ENCODE measurements around the gene BBS9.

Gene BBS9

DNA sequence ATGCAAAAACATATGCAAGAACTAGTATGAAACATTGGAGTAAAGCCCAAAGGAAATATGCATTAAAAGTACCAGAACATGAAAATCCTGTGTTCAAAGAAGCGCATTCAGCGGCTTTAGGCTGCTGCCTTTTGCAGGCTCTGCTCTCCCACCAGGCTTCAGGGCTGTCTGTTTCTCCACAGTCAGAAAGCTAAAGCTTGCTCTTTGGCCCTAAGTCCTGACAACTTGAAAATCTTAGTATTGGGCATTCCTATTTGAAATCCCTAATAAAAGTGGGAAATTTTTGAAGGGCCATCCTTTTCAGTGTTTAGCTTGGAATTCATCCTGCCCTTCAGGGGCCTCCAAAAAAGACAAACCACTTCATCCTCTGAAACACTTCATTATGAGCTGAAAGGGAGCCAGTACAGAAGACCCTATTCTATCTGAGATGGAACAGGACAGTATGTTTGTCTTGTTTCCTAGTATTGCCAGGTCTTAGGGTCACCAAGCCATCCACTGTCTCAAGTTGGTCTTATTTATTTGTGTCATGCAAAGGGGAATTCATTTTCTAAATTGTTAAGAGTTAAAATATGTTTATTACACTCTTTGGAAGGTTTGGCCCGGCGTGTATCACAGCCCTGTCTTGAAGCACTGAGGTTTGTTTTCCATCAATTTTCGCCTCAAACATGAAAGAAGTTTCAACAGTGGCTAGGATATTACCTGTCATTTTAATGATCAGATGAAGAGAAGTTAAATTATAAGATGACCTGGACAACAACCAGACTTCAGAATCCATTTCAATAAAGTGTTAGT lies 449.7 kb downstream of the BBS9 start:
- no peak for TF ChIP-seq CTCF (IDR thresholded peaks at IDR 0.05; ENCODE audit: low read depth, low read length, missing control alignments)
- H3K4me3 ChIP-seq (ENCODE audit: low read depth, low read length): no peak overlapping the region
- DNase-seq (ENCODE audit: low read depth): no peak

DNA sequence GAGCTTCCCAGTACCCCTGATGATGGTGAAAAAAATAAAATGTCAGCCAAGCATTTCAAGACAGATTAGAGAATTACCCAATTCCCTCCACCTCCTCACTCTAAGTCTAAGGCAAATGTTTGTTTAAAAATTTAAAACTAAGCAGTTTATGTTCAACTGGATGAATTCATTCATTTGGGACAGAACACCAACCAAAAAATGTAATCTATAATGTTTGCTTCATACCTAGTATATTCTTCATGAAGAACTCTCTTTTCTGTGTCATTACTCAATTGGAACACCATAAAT lies 450.3 kb downstream of the BBS9 start:
- TF ChIP-seq CTCF (IDR thresholded peaks at IDR 0.05; ENCODE audit: low read depth, low read length, missing control alignments): no peak
- DNase-seq (ENCODE audit: low read depth): no peak
- no peak overlapping the region for H3K4me3 ChIP-seq (ENCODE audit: low read depth, low read length)

- no peak overlapping the region for H3K4me3 ChIP-seq (ENCODE audit: low read depth, low read length)
- no peak for TF ChIP-seq CTCF (IDR thresholded peaks at IDR 0.05; ENCODE audit: low read depth, low read length, missing control alignments)
- DNase-seq (ENCODE audit: low read depth): no peak
Observed at GRCh38 chr7:33581236-33581635, 451.9 kb downstream of the BBS9 start.

DNA sequence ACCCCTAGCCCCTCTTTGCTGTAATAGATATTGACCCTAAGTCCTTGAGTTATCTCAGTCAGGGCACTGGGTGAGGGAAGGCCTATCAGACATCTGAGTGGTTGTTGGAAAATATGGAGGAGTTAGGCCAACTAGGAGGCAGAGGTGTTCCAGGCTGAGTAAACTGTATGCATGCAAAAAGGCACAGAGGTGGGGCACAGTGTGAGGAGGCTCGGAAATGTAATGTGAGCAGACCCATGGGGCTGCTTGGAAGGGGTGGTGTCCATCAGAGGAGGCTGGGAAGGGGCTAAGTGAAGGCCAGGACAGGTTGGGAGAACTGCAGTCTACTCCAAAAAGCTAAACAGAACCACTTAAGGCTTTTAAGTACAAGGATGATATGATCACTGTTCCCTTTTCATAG lies 452.7 kb downstream of the BBS9 start:
- H3K4me3 ChIP-seq (ENCODE audit: low read depth, low read length): no peak overlapping the region
- no peak for TF ChIP-seq CTCF (IDR thresholded peaks at IDR 0.05; ENCODE audit: low read depth, low read length, missing control alignments)
- DNase-seq (ENCODE audit: low read depth): no peak

DNA sequence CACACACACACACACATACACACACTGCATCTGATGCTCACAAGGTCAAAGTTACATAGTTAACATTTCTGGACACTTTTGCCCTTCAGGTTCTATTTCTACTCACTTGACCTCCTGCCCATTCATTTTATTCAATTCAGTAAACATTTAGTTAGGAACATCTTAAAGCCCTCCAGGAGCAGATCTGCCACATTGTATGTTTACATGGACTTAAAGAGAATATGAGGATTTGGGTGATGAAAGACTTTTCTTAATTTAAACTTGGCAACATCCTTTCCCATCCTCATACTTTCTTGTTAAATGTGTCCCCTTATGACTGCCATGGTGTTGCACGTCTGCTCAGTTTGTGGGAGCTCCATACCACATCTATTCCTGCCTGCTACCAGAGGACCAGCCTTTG lies 453.2 kb downstream of the BBS9 start:
- H3K4me3 ChIP-seq (ENCODE audit: low read depth, low read length): no peak overlapping the region
- no peak for DNase-seq (ENCODE audit: low read depth)
- TF ChIP-seq CTCF (IDR thresholded peaks at IDR 0.05; ENCODE audit: low read depth, low read length, missing control alignments): no peak

GRCh38 chr7:33589911-33590310 lies 460.5 kb downstream of the BBS9 start:
- DNase-seq (ENCODE audit: low read depth): no peak
- no peak for TF ChIP-seq CTCF (IDR thresholded peaks at IDR 0.05; ENCODE audit: low read depth, low read length, missing control alignments)
- H3K4me3 ChIP-seq (ENCODE audit: low read depth, low read length): no peak overlapping the region

DNA sequence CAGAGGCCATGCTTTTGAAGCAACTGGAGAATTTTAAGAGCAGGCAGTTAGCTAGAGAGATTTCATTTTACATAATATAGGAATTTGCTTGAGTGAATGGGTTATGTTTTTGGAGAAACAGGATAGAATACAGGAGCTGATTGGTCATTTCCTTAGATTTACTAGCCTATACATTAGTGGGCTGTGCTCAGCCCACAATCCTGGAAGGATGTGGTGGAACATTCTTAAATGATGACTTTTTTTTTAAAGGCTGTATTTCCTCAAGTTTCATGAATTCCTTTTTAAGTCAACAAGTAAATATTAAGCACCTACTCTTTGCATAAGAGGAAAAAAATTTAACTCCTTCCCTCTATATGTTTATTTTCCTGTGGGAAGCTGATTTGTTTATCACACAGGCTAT lies 461.6 kb downstream of the BBS9 start:
- TF ChIP-seq CTCF (IDR thresholded peaks at IDR 0.05; ENCODE audit: low read depth, low read length, missing control alignments): no peak
- no peak for DNase-seq (ENCODE audit: low read depth)
- H3K4me3 ChIP-seq (ENCODE audit: low read depth, low read length): no peak overlapping the region

Measured in GM12864 (cell line).